T-cell (primary cell): Measurements from ENCODE around the gene SUFU. TPM values are rescaled to one million over a fixed set of nuclear protein-coding genes. Genes with fewer than 3 reads are reported as not detected.

Source experiments
- ATAC-seq, 4 experiments: fragments of 200-7000 bp in 3 of 4; fragments of 150-1000 bp in 1 of 4; cut with Tn5 transposase; replicated peaks in 1 of 4; 1 replicate in 3 of 4; 2 replicates in 1 of 4; pipeline ENCODE4 v1.10.0; 2021; ENCODE audit warnings: moderate library complexity in 3 of 4, mild to moderate bottlenecking in 2 of 4, moderate number of reproducible peaks in 1 of 4
- CTCF ChIA-PET, 2 donors: fragments of 300-600 bp; sonication (Branson Sonifier 250); formaldehyde crosslinking; loops; one replicate each; lab custom pipeline; 2022; ENCODE audit warnings: antibody characterized with exemption in 2 of 2; lab: Charles Lee
- POLR2A ChIA-PET, 2 donors: fragments of 300-600 bp; sonication (Branson Sonifier 250); formaldehyde crosslinking; loops; one replicate each; lab custom pipeline; 2022; ENCODE audit warnings: antibody characterized with exemption in 2 of 2; lab: Charles Lee
- DNase-seq, 35 experiments: peaks; one replicate each; pipeline versions ENCODE4 v3.0.0 to v3.0.0-alpha.2; 2013 to 2023
- H3K27ac ChIP-seq: one replicate; pipeline ENCODE4 v1.5.1; 2013; ENCODE audit warnings: low read length
- H3K27me3 ChIP-seq, 2 experiments: replicated peaks in 1 of 2; 1 replicate in 1 of 2; 2 replicates in 1 of 2; pipeline versions ENCODE4 v1.6.1 to v1.7.0; 2013; ENCODE audit warnings: low read length in 1 of 2, mixed read lengths in 1 of 2; ENCODE audit not compliant: control insufficient read depth in 2 of 2, insufficient read depth in 2 of 2; ENCODE audit errors: extremely low read depth in 1 of 2
- H3K36me3 ChIP-seq, 2 donors: 1 replicate in 1 of 2; 2 replicates in 1 of 2; pipeline versions ENCODE4 v1.6.1 to v1.7.0; 2013; ENCODE audit warnings: low read length in 1 of 2; ENCODE audit not compliant: control insufficient read depth in 2 of 2, insufficient read depth in 1 of 2; ENCODE audit errors: extremely low read depth in 1 of 2
- H3K4me1 ChIP-seq, 2 experiments: 1 replicate in 1 of 2; 2 replicates in 1 of 2; pipeline versions ENCODE4 v1.6.1 to v1.7.0; 2013; ENCODE audit warnings: low read length in 2 of 2, mixed read lengths in 1 of 2; ENCODE audit not compliant: insufficient read depth in 2 of 2, control insufficient read depth in 1 of 2; ENCODE audit errors: extremely low read depth in 1 of 2
- H3K4me3 ChIP-seq, 2 donors: 1 replicate in 1 of 2; 2 replicates in 1 of 2; pipeline versions ENCODE4 v1.5.1 to v1.7.0; 2013; ENCODE audit warnings: mild to moderate bottlenecking in 2 of 2, low read length in 1 of 2, moderate library complexity in 1 of 2; ENCODE audit not compliant: control insufficient read depth in 1 of 2; ENCODE audit errors: extremely low read depth in 1 of 2
- H3K9me3 ChIP-seq: 2 replicates; pipeline ENCODE4 v1.7.0; 2013
- H3K27ac Mint-ChIP-seq, 2 donors: one replicate each; pipeline ENCODE4 v1.8.0; 2020 to 2021; ENCODE audit warnings: mild to moderate bottlenecking in 2 of 2, mixed read lengths in 2 of 2
- H3K27me3 Mint-ChIP-seq, 2 donors: one replicate each; pipeline ENCODE4 v1.8.0; 2021 to 2022; ENCODE audit warnings: mixed read lengths in 2 of 2
- H3K36me3 Mint-ChIP-seq: one replicate; pipeline ENCODE4 v1.8.0; 2021; ENCODE audit warnings: mixed read lengths
- H3K4me1 Mint-ChIP-seq, 3 donors: one replicate each; pipeline ENCODE4 v1.8.0; 2020 to 2022; ENCODE audit warnings: mixed read lengths in 3 of 3, mild to moderate bottlenecking in 1 of 3
- H3K4me3 Mint-ChIP-seq, 3 donors: one replicate each; pipeline ENCODE4 v1.8.0; 2020 to 2022; ENCODE audit warnings: mild to moderate bottlenecking in 3 of 3, mixed read lengths in 3 of 3, moderate library complexity in 3 of 3
- H3K9me3 Mint-ChIP-seq, 3 donors: one replicate each; pipeline ENCODE4 v1.8.0; 2020 to 2022; ENCODE audit warnings: mixed read lengths in 3 of 3
- WGBS: methylation state at CpG from one replicate; pipeline ENCODE4 v1.1.5; 2013; ENCODE audit warnings: missing lambda C conversion rate; ENCODE audit not compliant: insufficient coverage; 5-methylcytosine and 5-hydroxymethylcytosine counted together
- total RNA-seq, 35 experiments: library from RNA in 6 of 35; stranded (reverse) in 6 of 35; fragments of 120-200 nt in 1 of 35; gene quantifications; one replicate each; pipeline versions ENCODE4 v1.2.1 to v1.2.4 and lab custom pipeline; 2013 to 2026

Gene SUFU
- total RNA-seq, 5 donors from 2014 or later (not counting 1 experiment from before 2014, with no cell fraction given) = 13.2 to 16.4 (median 15.4) TPM

DNA sequence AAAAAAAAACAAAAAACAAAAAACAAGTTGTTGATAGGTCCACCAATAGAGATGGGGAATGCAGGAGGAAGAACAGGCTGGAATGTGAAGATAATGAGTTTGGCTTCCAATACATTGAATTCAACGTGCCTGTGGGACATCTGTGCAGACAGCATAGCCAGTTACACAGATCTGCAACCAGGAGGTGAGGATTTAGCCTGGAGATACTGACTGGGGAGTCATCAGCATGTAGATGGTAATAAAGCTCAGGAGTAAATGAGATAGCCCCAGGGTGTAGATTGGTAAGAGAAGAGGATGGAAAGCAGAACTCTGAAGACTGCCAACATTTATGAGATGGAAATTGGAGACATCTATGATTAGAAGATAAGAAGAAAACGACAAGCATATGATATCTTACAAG lies 135.8 kb downstream of the SUFU start:
- no peak for ATAC-seq
- H3K4me3 Mint-ChIP-seq = no peak overlapping the region
- Histone ChIP-seq H3K4me1 (peaks cover 16 to 25% of the 10 kb centered on the region in 2 experiments), H3K27ac (no peak overlapping the region), H3K4me3 (no peak overlapping the region), H3K36me3 (no peaks in the 10 kb centered on the region), H3K9me3 (no peaks in the 10 kb centered on the region), H3K27me3 (no peaks in the 10 kb centered on the region)
- no peaks in the 10 kb centered on the region for H3K9me3 Mint-ChIP-seq
- no peaks in the 10 kb centered on the region for H3K27me3 Mint-ChIP-seq
- peaks cover 29 to 34% (median 31%) of the 10 kb centered on the region in 3 donors for H3K4me1 Mint-ChIP-seq
- H3K27ac Mint-ChIP-seq = peak overlapping the region in 1 of 2 donors; percentile 70
- no peaks in the 10 kb centered on the region for H3K36me3 Mint-ChIP-seq
- POLR2A ChIA-PET = interaction anchor here in 1 of 2 donors (0.6 kb wide), 1 partner anchor 753 kb away, joined by 5 read pairs; no protein-coding TSS in a partner anchor
- CTCF ChIA-PET = no interaction called here
- WGBS = 73% methylated on average over 2 of the region's 2 CpGs
- no peak for DNase-seq

GRCh38 chr10:102641402-102641801 lies 137.6 kb downstream of the SUFU start:
- Mint-ChIP-seq H3K4me1 (peaks cover 15 to 30% (median 18%) of the 10 kb centered on the region in 3 donors), H3K27me3 (no peaks in the 10 kb centered on the region), H3K36me3 (no peaks in the 10 kb centered on the region), H3K27ac (peak overlapping the region; percentile 90 to 97), H3K9me3 (no peaks in the 10 kb centered on the region), H3K4me3 (peak overlapping the region; percentile 88 to 95 (median 89))
- peak overlapping the region; percentile 91 for H3K27ac ChIP-seq
- peaks cover 6 to 20% of the 10 kb centered on the region in 2 experiments for H3K4me1 ChIP-seq
- H3K9me3 ChIP-seq = no peaks in the 10 kb centered on the region
- no peaks in the 10 kb centered on the region for H3K27me3 ChIP-seq
- H3K36me3 ChIP-seq = no peaks in the 10 kb centered on the region
- ATAC-seq = no peak
- no CpG with 5 or more reads among the region's 7 CpGs for WGBS
- ChIA-PET POLR2A (interaction anchor here in 1 of 2 donors (0.6 kb wide), 2 partner anchors 429 to 452 kb away, joined by 3 to 5 read pairs; no protein-coding TSS in a partner anchor), CTCF (interaction anchor here in 1 of 2 donors (1.2 kb wide), 1 partner anchor 71 kb away, joined by 3 read pairs; no protein-coding TSS in a partner anchor)
- peak overlapping the region in 1 of 2 donors; percentile 83 for H3K4me3 ChIP-seq
- DNase-seq = no peak

DNA sequence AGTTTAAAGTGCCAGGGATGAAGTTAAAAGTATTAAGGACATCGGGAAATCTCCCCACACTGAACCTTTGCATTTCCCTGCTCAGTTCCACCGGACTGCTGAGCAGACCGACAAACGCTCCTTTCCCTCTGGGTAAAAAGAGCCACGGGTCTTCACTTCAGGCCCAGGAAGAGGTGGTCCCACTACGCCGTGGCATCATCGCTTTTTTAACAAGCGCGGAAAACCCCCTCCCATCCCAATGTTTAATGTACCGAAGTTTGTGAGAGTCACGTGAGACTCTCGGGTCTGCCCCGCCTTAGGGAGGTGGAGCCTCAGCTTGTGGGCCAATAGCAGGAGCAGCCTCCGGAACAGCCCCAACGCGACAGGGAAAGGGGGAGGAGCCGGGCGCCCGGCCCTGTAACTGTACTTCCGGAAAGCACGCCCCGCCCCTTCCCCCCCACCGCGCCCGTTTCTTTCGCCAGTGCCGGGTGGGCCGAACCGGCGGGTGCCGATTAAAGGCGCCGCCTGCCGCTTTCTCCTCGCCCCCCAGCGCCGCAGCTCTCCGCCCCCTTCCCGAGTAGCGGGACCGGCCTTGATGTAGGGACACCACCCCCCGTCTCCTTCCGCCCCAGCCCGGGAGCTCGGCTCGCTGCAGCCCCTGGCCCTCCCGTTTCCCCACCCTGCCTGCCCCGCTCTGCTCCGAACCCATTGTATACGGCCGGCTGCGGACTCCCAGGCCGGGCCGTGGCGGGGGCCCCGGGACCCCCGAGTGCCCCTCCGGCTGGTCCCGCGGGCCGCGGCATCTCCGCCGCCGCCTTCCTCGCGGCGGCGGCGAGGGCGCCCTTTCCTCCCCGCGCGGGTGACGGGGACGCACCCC lies 138.3 kb downstream of the SUFU start:
- Histone ChIP-seq H3K9me3 (no peaks in the 10 kb centered on the region), H3K4me1 (peaks cover 12 to 27% of the 10 kb centered on the region in 2 experiments), H3K36me3 (no peaks in the 10 kb centered on the region), H3K27me3 (no peaks in the 10 kb centered on the region), H3K4me3 (peak overlapping the region; percentile 83 to 95), H3K27ac (peak overlapping the region; percentile 91)
- POLR2A ChIA-PET = interaction anchor here in 1 of 2 donors (0.5 to 0.6 kb wide), 3 partner anchors 27 to 453 kb away, joined by 3 to 5 read pairs (median 3); no protein-coding TSS in a partner anchor
- ATAC-seq (peak; percentile 66 to 81 (median 72)), DNase-seq (peak; percentile 92 to 98 (median 97))
- H3K4me3 Mint-ChIP-seq = peak overlapping the region; percentile 88 to 95 (median 89)
- H3K27me3 Mint-ChIP-seq = no peaks in the 10 kb centered on the region
- no peaks in the 10 kb centered on the region for H3K36me3 Mint-ChIP-seq
- H3K4me1 Mint-ChIP-seq = peaks cover 16 to 31% (median 20%) of the 10 kb centered on the region in 3 donors
- H3K9me3 Mint-ChIP-seq = no peaks in the 10 kb centered on the region
- peak overlapping the region; percentile 90 to 97 for H3K27ac Mint-ChIP-seq
- CTCF ChIA-PET = interaction anchor here (0.5 to 1.2 kb wide), 5 partner anchors 11 to 285 kb away, joined by 3 to 4 read pairs (median 3); no protein-coding TSS in a partner anchor
- WGBS = 0% methylated on average over 48 of the region's 77 CpGs

GRCh38 chr10:102642736-102643335 lies 139.1 kb downstream of the SUFU start:
- Mint-ChIP-seq H3K36me3 (no peaks in the 10 kb centered on the region), H3K27ac (peak overlapping the region; percentile 85 to 89)
- ATAC-seq = no peak

GRCh38 chr10:102643336-102644065 lies 139.7 kb downstream of the SUFU start:
- H3K27me3 Mint-ChIP-seq = no peaks in the 10 kb centered on the region
- H3K9me3 ChIP-seq = no peaks in the 10 kb centered on the region
- no peaks in the 10 kb centered on the region for H3K9me3 Mint-ChIP-seq
- ATAC-seq (peak in 2 of 4 experiments; percentile 0 to 1), DNase-seq (peak in 15 of 35 experiments; percentile 14 to 65 (median 32))
- ChIA-PET CTCF (interaction anchor here in 1 of 2 donors (1.1 to 3.2 kb wide), 3 partner anchors 60 to 139 kb away, joined by 4 to 20 read pairs (median 8); partner anchors contain the start of genes ARL3, SFXN2 and SUFU), POLR2A (interaction anchor here (0.6 to 1.4 kb wide), 2 partner anchors 31 to 71 kb away, joined by 3 to 4 read pairs; partner anchors contain the start of genes ARL3 (in 1 of the 2) and SFXN2 (in 1 of the 2))
- H3K27ac Mint-ChIP-seq = peak overlapping the region; percentile 85 to 89
- no peaks in the 10 kb centered on the region for H3K27me3 ChIP-seq
- H3K4me3 Mint-ChIP-seq = peak overlapping the region; percentile 85 to 95 (median 89)
- H3K27ac ChIP-seq = peak overlapping the region; percentile 91
- no peaks in the 10 kb centered on the region for H3K36me3 ChIP-seq
- under 1% methylated on average over 35 of the region's 76 CpGs for WGBS
- H3K4me1 ChIP-seq = peaks cover 26 to 41% of the 10 kb centered on the region in 2 experiments
- H3K36me3 Mint-ChIP-seq = no peaks in the 10 kb centered on the region
- H3K4me1 Mint-ChIP-seq = peaks cover 30 to 43% (median 34%) of the 10 kb centered on the region in 3 donors
- peak overlapping the region; percentile 83 to 95 for H3K4me3 ChIP-seq

More at GRCh38 chr10:102642736-102643335, 139.1 kb downstream of the SUFU start:
- H3K27me3 ChIP-seq = no peaks in the 10 kb centered on the region
- H3K27me3 Mint-ChIP-seq = no peaks in the 10 kb centered on the region
- no peaks in the 10 kb centered on the region for H3K9me3 ChIP-seq
- peak in 22 of 35 experiments; percentile 19 to 73 (median 46) for DNase-seq
- no peaks in the 10 kb centered on the region for H3K9me3 Mint-ChIP-seq
- WGBS = 0% methylated on average over 9 of the region's 45 CpGs
- peak overlapping the region; percentile 91 for H3K27ac ChIP-seq
- peak overlapping the region; percentile 83 to 95 for H3K4me3 ChIP-seq
- CTCF ChIA-PET = interaction anchor here (0.6 to 1.2 kb wide), 2 partner anchors 70 kb away, joined by 3 read pairs; no protein-coding TSS in a partner anchor
- POLR2A ChIA-PET = interaction anchor here in 1 of 2 donors (0.6 kb wide), 1 partner anchor 32 kb away, joined by 3 read pairs; no protein-coding TSS in a partner anchor
- peaks cover 19 to 34% of the 10 kb centered on the region in 2 experiments for H3K4me1 ChIP-seq
- H3K4me3 Mint-ChIP-seq = peak overlapping the region; percentile 85 to 95 (median 89)
- H3K36me3 ChIP-seq = no peaks in the 10 kb centered on the region
- peaks cover 23 to 36% (median 28%) of the 10 kb centered on the region in 3 donors for H3K4me1 Mint-ChIP-seq
